ENCODE results near the gene OSBP2. TPM values are rescaled to one million over a fixed set of nuclear protein-coding genes. Genes with fewer than 3 reads are reported as not detected.

The OSBP2 gene
- total and polyA plus RNA-seq, 2 of the 13 experiments (the other 11 are each of a cell fraction or from before 2014, with no cell fraction given), result 5.0 to 7.7 TPM

DNA sequence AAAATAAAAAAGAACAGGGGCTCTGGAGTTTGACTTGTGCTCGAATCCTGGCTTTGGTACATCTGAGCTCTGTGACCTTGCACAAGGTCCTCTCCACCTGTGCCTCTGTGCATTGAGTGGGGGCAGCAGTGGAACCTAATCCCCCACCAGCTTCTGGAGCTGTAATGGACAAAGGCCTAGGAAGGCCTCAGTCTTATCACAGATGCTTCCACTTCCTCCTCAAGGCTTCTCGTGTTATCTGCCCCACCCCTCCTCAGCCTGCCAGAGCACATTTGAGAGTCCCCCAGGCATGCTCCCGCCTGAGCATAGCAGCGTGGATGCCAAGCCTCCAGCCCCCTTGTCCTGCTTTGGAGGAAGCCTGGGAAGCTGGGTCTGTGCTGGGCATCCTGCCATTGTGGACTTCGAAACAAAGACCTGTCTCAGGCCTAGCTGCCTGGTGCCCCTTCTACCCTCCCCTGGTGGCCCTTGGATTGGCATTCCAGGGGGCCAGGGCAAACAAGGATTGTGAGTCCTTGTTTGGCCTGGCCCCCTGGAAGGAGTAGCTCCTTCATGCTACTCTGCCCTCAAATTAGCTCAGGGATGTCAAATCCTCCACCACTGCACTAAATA is 44.1 kb upstream of the OSBP2 start:
- H2AFZ ChIP-seq (ENCODE audit: low read length), result no peak overlapping the region
- no peak overlapping the region for H3K9ac ChIP-seq (ENCODE audit: insufficient read depth, low read depth, low read length)
- intact Hi-C loops (cut with micrococcal nuclease; ENCODE audit: unreplicated experiment) (no loop called here), in situ Hi-C loops (cut with HindIII; ENCODE audit: extremely low pct_ligation_motif_present, low pct_unique_long_range_greater_than_20kb) (no loop called here)
- no peaks in the 10 kb centered on the region for H4K20me1 ChIP-seq (ENCODE audit: insufficient read depth, low read length)
- ATAC-seq (no peak), FAIRE-seq (no peak), DNase-seq (ENCODE audit: low spot score) (no peak)
- H3K79me2 ChIP-seq (ENCODE audit: insufficient read depth, low read length), result no peaks in the 10 kb centered on the region
- no peak overlapping the region for H3K4me3 ChIP-seq (replicated peaks in 1 of 3; ENCODE audit: insufficient read depth in 1 of 3, low read depth in 2 of 3, low read length in 3 of 3)
- H3K4me1 ChIP-seq (ENCODE audit: insufficient read depth, low read length), result no peaks in the 10 kb centered on the region
- H3K27ac ChIP-seq (ENCODE audit: extremely low read length, insufficient read depth, low read length), result no peak overlapping the region
- no peak overlapping the region for H3K4me2 ChIP-seq (ENCODE audit: low read depth, low read length)
- no TSS peak for BruUV-seq (replicated peaks)
- no peaks in the 10 kb centered on the region for H3K9me3 ChIP-seq (ENCODE audit: low read length)
- ChIA-PET POLR2A (no interaction called here), CTCF (ENCODE audit: low intra/inter-chr PET ratio, low total read pairs) (no interaction called here)
- no peaks in the 10 kb centered on the region for H3K36me3 ChIP-seq (replicated peaks in 1 of 2; ENCODE audit: control insufficient read depth in 1 of 2, insufficient read depth in 2 of 2, low read length in 2 of 2)
- 8% methylated on average over 3 of the region's 5 CpGs for WGBS (ENCODE audit: low lambda C conversion rate)
- H3K27me3 ChIP-seq (ENCODE audit: control insufficient read depth in 1 of 2, insufficient read depth in 2 of 2, low read length in 2 of 2), result no peaks in the 10 kb centered on the region
- TF ChIP-seq, protein P1, sequence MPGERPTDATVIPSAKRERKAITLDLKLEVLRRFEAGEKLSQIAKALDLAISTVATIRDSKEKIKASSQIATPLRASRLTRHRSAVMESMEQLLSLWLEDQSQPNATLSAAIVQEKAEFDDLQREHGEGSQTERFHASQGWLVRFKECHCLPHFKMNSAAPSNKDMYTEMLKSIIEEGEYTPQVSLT (CRISPR knock-in tag; IDR thresholded peaks at IDR 0.05; ENCODE audit: borderline replicate concordance, low read depth), result no peak
- TF ChIP-seq ZNF652 (CRISPR knock-in tag; IDR thresholded peaks at IDR 0.05; ENCODE audit: borderline replicate concordance, low read depth), result no peak

DNA sequence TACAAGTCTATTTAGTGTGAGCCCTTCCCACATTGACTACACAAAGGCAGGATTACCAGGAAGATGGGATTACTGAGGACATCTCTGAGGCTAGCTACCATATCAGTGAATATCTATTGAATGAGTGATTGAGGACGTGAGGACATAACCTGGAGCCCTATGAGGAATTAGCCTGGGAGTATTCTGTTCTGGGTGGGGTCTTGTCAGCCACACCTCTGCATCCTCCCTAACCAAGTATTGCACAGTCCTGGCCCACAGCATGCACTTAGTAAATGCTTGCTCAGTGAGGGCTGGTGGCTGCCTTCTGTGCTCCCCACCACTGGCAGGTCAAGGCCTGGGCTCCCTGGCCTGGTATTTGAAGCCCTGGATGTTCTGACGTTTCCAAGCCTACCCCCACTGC is 41.8 kb upstream of the OSBP2 start:
- 0% methylated on average over 1 of the region's 2 CpGs for WGBS (ENCODE audit: low lambda C conversion rate)
- H3K27me3 ChIP-seq (ENCODE audit: control insufficient read depth in 1 of 2, insufficient read depth in 2 of 2, low read length in 2 of 2), result no peaks in the 10 kb centered on the region
- CTCF ChIA-PET (ENCODE audit: low intra/inter-chr PET ratio, low total read pairs), result no interaction called here
- in situ Hi-C loops (cut with HindIII; ENCODE audit: extremely low pct_ligation_motif_present, low pct_unique_long_range_greater_than_20kb), result no loop called here
- H3K9me3 ChIP-seq (ENCODE audit: low read length), result no peaks in the 10 kb centered on the region
- intact Hi-C loops (cut with micrococcal nuclease; ENCODE audit: unreplicated experiment), result no loop called here
- no peaks in the 10 kb centered on the region for H3K4me1 ChIP-seq (ENCODE audit: insufficient read depth, low read length)
- H2AFZ ChIP-seq (ENCODE audit: low read length), result no peak overlapping the region
- no peak overlapping the region for H3K27ac ChIP-seq (ENCODE audit: extremely low read length, insufficient read depth, low read length)
- H3K36me3 ChIP-seq (replicated peaks in 1 of 2; ENCODE audit: control insufficient read depth in 1 of 2, insufficient read depth in 2 of 2, low read length in 2 of 2), result no peaks in the 10 kb centered on the region
- no peak overlapping the region for H3K9ac ChIP-seq (ENCODE audit: insufficient read depth, low read depth, low read length)
- H3K79me2 ChIP-seq (ENCODE audit: insufficient read depth, low read length), result no peaks in the 10 kb centered on the region
- H4K20me1 ChIP-seq (ENCODE audit: insufficient read depth, low read length), result no peaks in the 10 kb centered on the region
- DNase-seq (ENCODE audit: low spot score) (no peak), FAIRE-seq (no peak), ATAC-seq (no peak)
- H3K4me2 ChIP-seq (ENCODE audit: low read depth, low read length), result no peak overlapping the region
- no TSS peak for BruUV-seq (replicated peaks)
- TF ChIP-seq RNF2 (conservative IDR thresholded peaks at IDR 0.05; ENCODE audit: low read depth), result no peak
- TF ChIP-seq, protein P2, sequence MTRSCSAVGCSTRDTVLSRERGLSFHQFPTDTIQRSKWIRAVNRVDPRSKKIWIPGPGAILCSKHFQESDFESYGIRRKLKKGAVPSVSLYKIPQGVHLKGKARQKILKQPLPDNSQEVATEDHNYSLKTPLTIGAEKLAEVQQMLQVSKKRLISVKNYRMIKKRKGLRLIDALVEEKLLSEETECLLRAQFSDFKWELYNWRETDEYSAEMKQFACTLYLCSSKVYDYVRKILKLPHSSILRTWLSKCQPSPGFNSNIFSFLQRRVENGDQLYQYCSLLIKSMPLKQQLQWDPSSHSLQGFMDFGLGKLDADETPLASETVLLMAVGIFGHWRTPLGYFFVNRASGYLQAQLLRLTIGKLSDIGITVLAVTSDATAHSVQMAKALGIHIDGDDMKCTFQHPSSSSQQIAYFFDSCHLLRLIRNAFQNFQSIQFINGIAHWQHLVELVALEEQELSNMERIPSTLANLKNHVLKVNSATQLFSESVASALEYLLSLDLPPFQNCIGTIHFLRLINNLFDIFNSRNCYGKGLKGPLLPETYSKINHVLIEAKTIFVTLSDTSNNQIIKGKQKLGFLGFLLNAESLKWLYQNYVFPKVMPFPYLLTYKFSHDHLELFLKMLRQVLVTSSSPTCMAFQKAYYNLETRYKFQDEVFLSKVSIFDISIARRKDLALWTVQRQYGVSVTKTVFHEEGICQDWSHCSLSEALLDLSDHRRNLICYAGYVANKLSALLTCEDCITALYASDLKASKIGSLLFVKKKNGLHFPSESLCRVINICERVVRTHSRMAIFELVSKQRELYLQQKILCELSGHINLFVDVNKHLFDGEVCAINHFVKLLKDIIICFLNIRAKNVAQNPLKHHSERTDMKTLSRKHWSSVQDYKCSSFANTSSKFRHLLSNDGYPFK (CRISPR knock-in tag; IDR thresholded peaks at IDR 0.05; ENCODE audit: borderline replicate concordance), result no peak
- POLR2A ChIA-PET, result no interaction called here
- no peak overlapping the region for H3K4me3 ChIP-seq (replicated peaks in 1 of 3; ENCODE audit: insufficient read depth in 1 of 3, low read depth in 2 of 3, low read length in 3 of 3)
